ENCODE measurements around the gene RNF214. TPM values are rescaled to one million over a fixed set of nuclear protein-coding genes. Genes with fewer than 3 reads are reported as not detected.

The RNF214 gene
- total and polyA plus RNA-seq, 7 experiments from 2014 or later, result 9.7 to 36.0 (median 20.8) TPM

GRCh38 chr11:117295438-117296137, 63.1 kb downstream of the RNF214 start:
- no peaks in the 10 kb centered on the region for H3K9me3 ChIP-seq (ENCODE audit: control insufficient read depth in 2 of 3, low read length in 3 of 3)
- POLR2A ChIA-PET, result interaction anchor here (1.0 kb wide), 1 partner anchor 7 kb away, joined by 3 read pairs; no protein-coding TSS in a partner anchor
- no peaks in the 10 kb centered on the region for H3K4me1 ChIP-seq (ENCODE audit: control insufficient read depth in 2 of 2, insufficient read depth in 2 of 2, low read length in 2 of 2)
- CTCF ChIA-PET, result no interaction called here
- DNase-seq (no peak), ATAC-seq (no peak)
- no peak overlapping the region for H3K27ac ChIP-seq (ENCODE audit: low read depth, low read length)
- Mint-ChIP-seq H3K4me1 (peaks cover 0 to 6% (median 0%) of the 10 kb centered on the region in 7 donors), H3K4me3 (no peak overlapping the region), H3K9me3 (peaks cover 0 to 1% (median 0%) of the 10 kb centered on the region in 11 donors), H3K27me3 (peaks cover 0 to under 1% (median 0%) of the 10 kb centered on the region in 5 donors), H3K36me3 (peaks cover 0 to 10% (median 4%) of the 10 kb centered on the region in 5 donors), H3K27ac (no peak overlapping the region)
- intact Hi-C loops (cut with micrococcal nuclease), result no loop called here
- H3K27me3 ChIP-seq (ENCODE audit: control insufficient read depth in 2 of 2, insufficient read depth in 2 of 2, low read length in 2 of 2), result no peaks in the 10 kb centered on the region
- no peaks in the 10 kb centered on the region for H3K36me3 ChIP-seq (ENCODE audit: control insufficient read depth in 2 of 3, insufficient read depth in 3 of 3, low read length in 3 of 3)
- H3K4me3 ChIP-seq (ENCODE audit: low read length), result no peak overlapping the region

GRCh38 chr11:117296881-117297280, 64.4 kb downstream of the RNF214 start:
- ATAC-seq (no peak), DNase-seq (no peak)
- Histone ChIP-seq H3K27me3 (ENCODE audit: control insufficient read depth in 2 of 2, insufficient read depth in 2 of 2, low read length in 2 of 2) (no peaks in the 10 kb centered on the region), H3K27ac (ENCODE audit: low read depth, low read length) (no peak overlapping the region), H3K4me3 (ENCODE audit: low read length) (no peak overlapping the region), H3K4me1 (ENCODE audit: control insufficient read depth in 2 of 2, insufficient read depth in 2 of 2, low read length in 2 of 2) (no peaks in the 10 kb centered on the region), H3K36me3 (ENCODE audit: control insufficient read depth in 2 of 3, insufficient read depth in 3 of 3, low read length in 3 of 3) (no peaks in the 10 kb centered on the region), H3K9me3 (ENCODE audit: control insufficient read depth in 2 of 3, low read length in 3 of 3) (no peaks in the 10 kb centered on the region)
- intact Hi-C loops (cut with micrococcal nuclease), result no loop called here
- Mint-ChIP-seq H3K4me1 (peaks cover 0 to 7% (median 0%) of the 10 kb centered on the region in 7 donors), H3K36me3 (peaks cover 0 to 5% (median 4%) of the 10 kb centered on the region in 5 donors), H3K9me3 (peaks cover 0 to 1% (median 0%) of the 10 kb centered on the region in 11 donors), H3K27me3 (peaks cover 0 to 6% (median 0%) of the 10 kb centered on the region in 5 donors), H3K27ac (peak overlapping the region in 1 of 9 donors; percentile 41), H3K4me3 (no peak overlapping the region)
- ChIA-PET CTCF (no interaction called here), POLR2A (interaction anchor here (1.0 kb wide), 1 partner anchor 8 kb away, joined by 3 read pairs; no protein-coding TSS in a partner anchor)

- Mint-ChIP-seq H3K9me3 (peaks cover 0 to 1% (median 0%) of the 10 kb centered on the region in 11 donors), H3K4me1 (peaks cover 0 to 7% (median 0%) of the 10 kb centered on the region in 7 donors), H3K4me3 (no peak overlapping the region), H3K36me3 (peaks cover 0 to 5% (median 0%) of the 10 kb centered on the region in 5 donors), H3K27me3 (peaks cover 0 to 6% (median 0%) of the 10 kb centered on the region in 5 donors), H3K27ac (no peak overlapping the region)
- Histone ChIP-seq H3K4me3 (ENCODE audit: low read length) (no peak overlapping the region), H3K27ac (ENCODE audit: low read depth, low read length) (no peak overlapping the region), H3K36me3 (ENCODE audit: control insufficient read depth in 2 of 3, insufficient read depth in 3 of 3, low read length in 3 of 3) (no peaks in the 10 kb centered on the region), H3K9me3 (ENCODE audit: control insufficient read depth in 2 of 3, low read length in 3 of 3) (no peaks in the 10 kb centered on the region), H3K27me3 (ENCODE audit: control insufficient read depth in 2 of 2, insufficient read depth in 2 of 2, low read length in 2 of 2) (no peaks in the 10 kb centered on the region), H3K4me1 (ENCODE audit: control insufficient read depth in 2 of 2, insufficient read depth in 2 of 2, low read length in 2 of 2) (no peaks in the 10 kb centered on the region)
- ATAC-seq (no peak), DNase-seq (no peak)
- intact Hi-C loops (cut with micrococcal nuclease), result no loop called here
- CTCF ChIA-PET, result no interaction called here
- POLR2A ChIA-PET, result no interaction called here
Observed at GRCh38 chr11:117298195-117298594, 65.7 kb downstream of the RNF214 start.

GRCh38 chr11:117299351-117300282, 67.1 kb downstream of the RNF214 start:
- H3K27me3 ChIP-seq (ENCODE audit: control insufficient read depth in 2 of 2, insufficient read depth in 2 of 2, low read length in 2 of 2), result no peaks in the 10 kb centered on the region
- peaks cover 0 to 1% (median 0%) of the 10 kb centered on the region in 11 donors for H3K9me3 Mint-ChIP-seq
- no peak overlapping the region for H3K4me3 ChIP-seq (ENCODE audit: low read length)
- no peak overlapping the region for H3K4me3 Mint-ChIP-seq
- no peak for ATAC-seq
- POLR2A ChIA-PET, result interaction anchor here (0.7 kb wide), 1 partner anchor 467 kb away, joined by 3 read pairs; no protein-coding TSS in a partner anchor
- H3K27ac Mint-ChIP-seq, result peak overlapping the region in 2 of 9 donors; percentile 55 to 79
- H3K36me3 ChIP-seq (ENCODE audit: control insufficient read depth in 2 of 3, insufficient read depth in 3 of 3, low read length in 3 of 3), result no peaks in the 10 kb centered on the region
- CTCF ChIA-PET, result no interaction called here
- peaks cover 0 to 6% (median 3%) of the 10 kb centered on the region in 5 donors for H3K27me3 Mint-ChIP-seq
- H3K9me3 ChIP-seq (ENCODE audit: control insufficient read depth in 2 of 3, low read length in 3 of 3), result no peaks in the 10 kb centered on the region
- H3K4me1 Mint-ChIP-seq, result peaks cover 0 to 7% (median 0%) of the 10 kb centered on the region in 7 donors
- H3K4me1 ChIP-seq (ENCODE audit: control insufficient read depth in 2 of 2, insufficient read depth in 2 of 2, low read length in 2 of 2), result no peaks in the 10 kb centered on the region
- no peak for DNase-seq
- peaks cover 0 to 4% (median 0%) of the 10 kb centered on the region in 5 donors for H3K36me3 Mint-ChIP-seq
- intact Hi-C loops (cut with micrococcal nuclease), result no loop called here
- H3K27ac ChIP-seq (ENCODE audit: low read depth, low read length), result no peak overlapping the region

GRCh38 chr11:117300283-117300663, 67.8 kb downstream of the RNF214 start:
- Mint-ChIP-seq H3K4me1 (peaks cover 0 to 7% (median 0%) of the 10 kb centered on the region in 7 donors), H3K27ac (no peak overlapping the region), H3K4me3 (no peak overlapping the region), H3K27me3 (peaks cover 0 to 6% (median 4%) of the 10 kb centered on the region in 5 donors), H3K36me3 (no peaks in the 10 kb centered on the region), H3K9me3 (peaks cover 0 to 1% (median 0%) of the 10 kb centered on the region in 11 donors)
- intact Hi-C loops (cut with micrococcal nuclease), result no loop called here
- Histone ChIP-seq H3K27me3 (ENCODE audit: control insufficient read depth in 2 of 2, insufficient read depth in 2 of 2, low read length in 2 of 2) (no peaks in the 10 kb centered on the region), H3K4me1 (ENCODE audit: control insufficient read depth in 2 of 2, insufficient read depth in 2 of 2, low read length in 2 of 2) (no peaks in the 10 kb centered on the region), H3K4me3 (ENCODE audit: low read length) (no peak overlapping the region), H3K27ac (ENCODE audit: low read depth, low read length) (no peak overlapping the region), H3K9me3 (ENCODE audit: control insufficient read depth in 2 of 3, low read length in 3 of 3) (no peaks in the 10 kb centered on the region), H3K36me3 (ENCODE audit: control insufficient read depth in 2 of 3, insufficient read depth in 3 of 3, low read length in 3 of 3) (no peaks in the 10 kb centered on the region)
- no peak for ATAC-seq
- ChIA-PET POLR2A (no interaction called here), CTCF (no interaction called here)
- no peak for DNase-seq

GRCh38 chr11:117300773-117301172, 68.3 kb downstream of the RNF214 start:
- no peak overlapping the region for H3K27ac ChIP-seq (ENCODE audit: low read depth, low read length)
- no peaks in the 10 kb centered on the region for H3K4me1 ChIP-seq (ENCODE audit: control insufficient read depth in 2 of 2, insufficient read depth in 2 of 2, low read length in 2 of 2)
- H3K36me3 ChIP-seq (ENCODE audit: control insufficient read depth in 2 of 3, insufficient read depth in 3 of 3, low read length in 3 of 3), result no peaks in the 10 kb centered on the region
- H3K9me3 ChIP-seq (ENCODE audit: control insufficient read depth in 2 of 3, low read length in 3 of 3), result no peaks in the 10 kb centered on the region
- ChIA-PET CTCF (no interaction called here), POLR2A (no interaction called here)
- Mint-ChIP-seq H3K9me3 (peaks cover 0 to 1% (median 0%) of the 10 kb centered on the region in 11 donors), H3K27ac (peak overlapping the region in 1 of 9 donors; percentile 42), H3K4me1 (peaks cover 0 to 7% (median 0%) of the 10 kb centered on the region in 7 donors), H3K36me3 (no peaks in the 10 kb centered on the region), H3K4me3 (no peak overlapping the region), H3K27me3 (peaks cover 0 to 10% (median 4%) of the 10 kb centered on the region in 5 donors)
- DNase-seq, result no peak
- ATAC-seq, result no peak
- H3K4me3 ChIP-seq (ENCODE audit: low read length), result no peak overlapping the region
- no peaks in the 10 kb centered on the region for H3K27me3 ChIP-seq (ENCODE audit: control insufficient read depth in 2 of 2, insufficient read depth in 2 of 2, low read length in 2 of 2)
- intact Hi-C loops (cut with micrococcal nuclease), result no loop called here
